Stomach smooth muscle (tissue), 2 donors: ENCODE results near the gene PNLIPRP2.

Source experiments
- H3K27ac ChIP-seq: one replicate; pipeline ENCODE4 v1.7.0; 2013; ENCODE audit warnings: mild to moderate bottlenecking, low read length, inconsistent platforms
- H3K27me3 ChIP-seq, 2 donors: one replicate each; pipeline ENCODE4 v1.7.0; 2013; ENCODE audit warnings: low read length in 2 of 2; ENCODE audit not compliant: insufficient read depth in 2 of 2, control insufficient read depth in 1 of 2
- H3K36me3 ChIP-seq, 2 donors: one replicate each; pipeline ENCODE4 v1.7.0; 2013; ENCODE audit warnings: low read length in 2 of 2; ENCODE audit not compliant: control insufficient read depth in 2 of 2, insufficient read depth in 2 of 2
- H3K4me1 ChIP-seq: one replicate; pipeline ENCODE4 v1.7.0; 2013; ENCODE audit warnings: low read length; ENCODE audit not compliant: control insufficient read depth, insufficient read depth
- H3K4me3 ChIP-seq, 2 donors: one replicate each; pipeline ENCODE4 v1.7.0; 2013; ENCODE audit warnings: low read length in 2 of 2
- H3K9ac ChIP-seq, 2 donors: one replicate each; pipeline ENCODE4 v1.7.0; 2013; ENCODE audit warnings: low read length in 2 of 2, mild to moderate bottlenecking in 1 of 2
- H3K9me3 ChIP-seq, 2 donors: one replicate each; pipeline ENCODE4 v1.7.0; 2013; ENCODE audit warnings: low read length in 2 of 2; ENCODE audit not compliant: control insufficient read depth in 2 of 2
- donor health status: healthy.
- donor health status: Pancreatic carcinoma.

PNLIPRP2 gene

GRCh38 chr10:116613471-116613870, 7.3 kb upstream of the PNLIPRP2 start:
- peaks cover 10 to 12% of the 10 kb centered on the region in 2 donors for H3K27me3 ChIP-seq
- H3K36me3 ChIP-seq: no peaks in the 10 kb centered on the region
- H3K9me3 ChIP-seq: peaks cover 0 to 2% of the 10 kb centered on the region in 2 donors
- no peak overlapping the region for H3K9ac ChIP-seq
- no peaks in the 10 kb centered on the region for H3K4me1 ChIP-seq
- H3K27ac ChIP-seq: no peak overlapping the region
- H3K4me3 ChIP-seq: no peak overlapping the region

DNA sequence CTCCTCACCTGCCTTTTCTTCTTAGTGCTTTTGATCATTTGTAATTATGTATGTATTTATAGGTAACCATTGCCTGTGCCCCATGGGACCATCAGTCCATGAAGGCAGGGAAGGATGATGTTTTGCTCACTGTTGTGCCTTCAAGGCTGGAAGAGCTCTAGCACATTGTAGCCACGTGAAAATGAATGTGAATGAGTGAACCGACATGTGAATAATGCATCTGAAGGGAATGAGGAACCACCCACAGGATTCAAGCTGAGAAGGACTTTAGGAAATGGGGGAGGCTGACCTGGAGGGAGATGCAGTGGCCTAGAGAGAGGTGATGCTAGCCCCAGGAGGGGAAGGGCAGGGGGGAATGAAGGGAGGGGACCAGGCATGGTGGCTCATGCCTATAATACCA, 6.0 kb upstream of the PNLIPRP2 start:
- H3K36me3 ChIP-seq: no peaks in the 10 kb centered on the region

GRCh38 chr10:116615199-116615776, 5.5 kb upstream of the PNLIPRP2 start:
- Histone ChIP-seq H3K9ac (no peak overlapping the region), H3K4me1 (no peaks in the 10 kb centered on the region)

More for the DNA sequence above, 6.0 kb upstream of the PNLIPRP2 start:
- peaks cover 4 to 6% of the 10 kb centered on the region in 2 donors for H3K27me3 ChIP-seq
- H3K27ac ChIP-seq: no peak overlapping the region
- H3K9ac ChIP-seq: no peak overlapping the region
- H3K4me3 ChIP-seq: no peak overlapping the region
- no peaks in the 10 kb centered on the region for H3K4me1 ChIP-seq
- H3K9me3 ChIP-seq: peaks cover 0 to 2% of the 10 kb centered on the region in 2 donors

DNA sequence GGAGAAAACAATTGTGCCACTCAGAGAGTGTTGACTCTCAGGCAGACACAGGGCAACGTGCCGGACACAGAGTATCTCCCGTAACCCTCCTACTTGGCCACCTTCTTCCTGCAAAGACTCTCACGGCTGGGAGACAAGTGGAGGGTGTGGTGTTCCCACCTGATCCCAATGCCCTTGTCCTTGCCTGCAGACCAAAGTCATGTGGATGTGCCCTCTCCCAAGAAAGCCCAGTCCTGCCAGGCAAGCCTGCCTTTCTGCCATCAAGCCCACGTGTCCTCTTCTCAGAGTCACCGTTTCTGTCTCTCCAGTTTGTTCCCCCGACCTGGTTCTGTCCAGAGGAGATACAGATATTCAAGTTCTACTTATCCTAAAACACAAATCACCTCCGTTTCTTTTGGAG, 723 bp downstream of the PNLIPRP2 start:
- Histone ChIP-seq H3K27me3 (peaks cover under 1 to 7% of the 10 kb centered on the region in 2 donors), H3K36me3 (no peaks in the 10 kb centered on the region), H3K27ac (no peak overlapping the region), H3K9ac (no peak overlapping the region), H3K4me3 (no peak overlapping the region), H3K9me3 (no peaks in the 10 kb centered on the region), H3K4me1 (no peaks in the 10 kb centered on the region)

More at GRCh38 chr10:116615199-116615776, 5.5 kb upstream of the PNLIPRP2 start:
- no peaks in the 10 kb centered on the region for H3K36me3 ChIP-seq
- peaks cover 3 to 6% of the 10 kb centered on the region in 2 donors for H3K27me3 ChIP-seq
- H3K9me3 ChIP-seq: peaks cover 0 to 2% of the 10 kb centered on the region in 2 donors
- H3K27ac ChIP-seq: no peak overlapping the region
- H3K4me3 ChIP-seq: no peak overlapping the region

DNA sequence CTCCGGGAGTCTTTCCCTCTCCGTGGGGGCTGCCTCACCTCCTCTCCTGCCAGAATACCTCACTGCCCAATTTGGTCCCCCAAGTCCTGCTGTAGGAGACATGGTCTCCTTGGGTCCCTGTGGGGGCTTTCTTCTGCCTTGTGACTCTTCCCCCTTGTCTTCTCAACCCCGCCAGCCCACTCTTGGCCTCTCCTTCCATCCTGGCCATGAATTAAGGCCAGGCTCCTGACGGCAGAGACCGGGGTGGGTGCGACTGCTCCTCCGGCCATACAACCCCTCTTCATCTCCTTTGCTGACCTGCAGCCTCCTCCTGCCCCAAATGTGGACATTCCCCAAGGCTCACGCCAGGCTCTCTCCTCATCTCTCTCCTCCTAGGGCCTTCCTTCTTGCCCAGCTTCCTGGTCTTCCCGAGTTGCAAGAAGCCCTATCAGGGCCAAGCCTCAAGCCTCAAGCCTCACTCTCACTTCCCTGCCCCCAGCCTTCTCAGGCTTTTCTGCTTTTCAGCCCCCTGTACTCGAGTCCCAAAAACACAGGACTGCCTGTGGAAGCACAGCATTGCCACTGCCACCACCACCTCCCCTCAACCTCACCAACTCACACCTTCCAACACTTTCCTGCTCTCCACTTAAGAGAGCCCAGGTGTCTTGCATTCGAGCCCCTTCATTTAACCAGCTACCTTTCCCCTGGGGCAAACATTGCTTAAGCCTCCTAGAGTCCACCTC, 1.3 kb downstream of the PNLIPRP2 start:
- Histone ChIP-seq H3K9ac (no peak overlapping the region), H3K36me3 (no peaks in the 10 kb centered on the region), H3K4me3 (no peak overlapping the region), H3K9me3 (no peaks in the 10 kb centered on the region), H3K27ac (no peak overlapping the region), H3K4me1 (no peaks in the 10 kb centered on the region), H3K27me3 (peaks cover 7 to 14% of the 10 kb centered on the region in 2 donors)

DNA sequence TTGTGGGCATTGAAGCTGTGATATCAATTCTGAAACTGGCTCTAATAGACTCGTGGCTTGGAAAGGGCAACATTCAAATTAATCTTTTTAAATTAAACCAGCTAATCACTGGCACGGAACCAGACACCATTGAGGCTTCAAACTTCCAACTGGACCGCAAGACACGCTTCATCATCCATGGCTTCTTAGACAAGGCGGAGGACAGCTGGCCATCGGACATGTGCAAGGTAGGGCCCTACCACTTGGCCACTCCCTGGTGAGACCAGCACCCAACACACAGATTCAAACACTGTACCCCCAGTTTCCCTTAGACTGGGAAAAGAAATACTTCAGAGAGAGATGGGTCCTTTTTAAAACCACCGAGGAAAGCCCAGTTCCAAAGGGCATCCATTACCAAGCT, 5.1 kb downstream of the PNLIPRP2 start:
- H3K27ac ChIP-seq: no peak overlapping the region
- H3K27me3 ChIP-seq: peaks cover 14 to 17% of the 10 kb centered on the region in 2 donors
- no peaks in the 10 kb centered on the region for H3K4me1 ChIP-seq
- no peak overlapping the region for H3K4me3 ChIP-seq
- H3K9me3 ChIP-seq: no peaks in the 10 kb centered on the region
- H3K36me3 ChIP-seq: no peaks in the 10 kb centered on the region
- H3K9ac ChIP-seq: no peak overlapping the region

DNA sequence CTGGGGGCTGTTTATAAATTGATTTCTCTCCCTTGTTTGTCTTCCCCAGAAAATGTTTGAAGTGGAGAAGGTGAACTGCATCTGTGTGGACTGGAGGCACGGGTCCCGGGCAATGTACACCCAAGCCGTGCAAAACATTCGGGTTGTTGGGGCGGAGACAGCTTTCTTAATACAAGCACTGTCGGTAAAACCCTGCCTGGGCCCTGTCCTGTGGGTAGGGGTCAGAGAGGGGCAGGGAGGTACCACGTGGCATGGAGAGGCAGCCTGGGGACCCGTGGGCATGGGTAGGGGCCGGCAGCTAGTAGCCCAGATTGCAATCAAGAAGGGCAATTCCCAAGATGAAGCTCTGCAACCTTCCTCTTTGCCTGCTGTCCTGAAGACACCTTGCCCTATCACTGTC, 6.1 kb downstream of the PNLIPRP2 start:
- Histone ChIP-seq H3K27me3 (peaks cover 14 to 15% of the 10 kb centered on the region in 2 donors), H3K27ac (no peak overlapping the region)

DNA sequence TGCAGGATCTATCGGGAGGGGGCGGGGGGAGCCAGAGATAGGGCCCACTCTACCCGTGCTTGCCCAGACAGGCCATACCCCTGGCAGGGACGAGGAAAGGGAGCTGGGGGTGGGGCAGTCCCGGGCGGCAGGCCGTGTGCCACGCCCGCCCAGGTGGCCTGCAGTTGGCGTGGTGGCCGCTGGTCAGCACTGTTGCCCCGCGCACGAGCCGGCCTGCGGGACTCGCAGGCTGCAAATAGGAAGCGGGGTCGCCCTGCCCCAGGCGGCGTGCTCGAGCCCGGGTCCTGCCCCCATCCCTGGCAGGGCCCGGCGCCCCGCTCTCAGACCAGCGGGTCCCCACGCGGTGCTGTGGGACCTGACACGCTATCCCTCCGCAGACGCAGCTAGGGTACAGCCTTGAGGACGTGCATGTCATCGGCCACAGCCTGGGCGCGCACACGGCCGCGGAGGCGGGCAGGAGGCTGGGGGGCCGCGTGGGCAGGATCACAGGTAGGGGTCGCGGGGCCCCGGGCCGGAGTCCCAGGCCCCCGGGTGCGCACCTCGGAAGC, 6.7 kb downstream of the PNLIPRP2 start:
- peak overlapping the region; percentile 31 to 54 for H3K4me3 ChIP-seq
- no peaks in the 10 kb centered on the region for H3K4me1 ChIP-seq
- H3K27me3 ChIP-seq: peaks cover 14 to 15% of the 10 kb centered on the region in 2 donors
- H3K9me3 ChIP-seq: no peaks in the 10 kb centered on the region
- no peak overlapping the region for H3K27ac ChIP-seq
- H3K36me3 ChIP-seq: no peaks in the 10 kb centered on the region
- no peak overlapping the region for H3K9ac ChIP-seq

More for the DNA sequence above, 6.1 kb downstream of the PNLIPRP2 start:
- H3K9ac ChIP-seq: no peak overlapping the region
- H3K4me1 ChIP-seq: no peaks in the 10 kb centered on the region
- H3K36me3 ChIP-seq: no peaks in the 10 kb centered on the region
- H3K4me3 ChIP-seq: no peak overlapping the region
- no peaks in the 10 kb centered on the region for H3K9me3 ChIP-seq

DNA sequence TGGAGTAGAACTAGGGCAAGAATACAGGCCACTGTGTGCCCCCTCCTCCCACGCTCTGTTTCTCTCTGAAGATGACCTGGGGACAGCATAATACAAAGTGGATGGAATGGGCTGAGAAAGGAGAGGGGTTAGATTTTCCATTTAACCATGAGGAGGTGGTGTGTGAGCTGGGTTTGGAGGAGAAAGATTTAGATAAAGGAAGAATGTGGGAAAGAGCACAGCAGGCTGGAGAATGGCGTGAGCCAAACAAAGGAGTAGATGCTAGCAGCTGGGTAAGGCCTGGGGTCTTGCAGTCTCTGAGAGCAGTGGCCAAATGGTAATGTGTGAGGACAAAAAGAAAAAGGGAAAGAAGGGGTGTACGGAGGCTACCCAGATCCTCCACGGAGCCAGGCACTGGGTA, 8.6 kb downstream of the PNLIPRP2 start:
- no peaks in the 10 kb centered on the region for H3K36me3 ChIP-seq
- H3K4me3 ChIP-seq: no peak overlapping the region
- H3K9ac ChIP-seq: no peak overlapping the region
- peaks cover 14 to 15% of the 10 kb centered on the region in 2 donors for H3K27me3 ChIP-seq
- H3K9me3 ChIP-seq: no peaks in the 10 kb centered on the region
- no peaks in the 10 kb centered on the region for H3K4me1 ChIP-seq
- H3K27ac ChIP-seq: no peak overlapping the region

- no peak overlapping the region for H3K9ac ChIP-seq
- H3K27ac ChIP-seq: no peak overlapping the region
- H3K4me1 ChIP-seq: no peaks in the 10 kb centered on the region
- H3K36me3 ChIP-seq: no peaks in the 10 kb centered on the region
- no peaks in the 10 kb centered on the region for H3K9me3 ChIP-seq
- peaks cover 14 to 15% of the 10 kb centered on the region in 2 donors for H3K27me3 ChIP-seq
- no peak overlapping the region for H3K4me3 ChIP-seq
Measured at GRCh38 chr10:116630020-116630419, 9.3 kb downstream of the PNLIPRP2 start.

DNA sequence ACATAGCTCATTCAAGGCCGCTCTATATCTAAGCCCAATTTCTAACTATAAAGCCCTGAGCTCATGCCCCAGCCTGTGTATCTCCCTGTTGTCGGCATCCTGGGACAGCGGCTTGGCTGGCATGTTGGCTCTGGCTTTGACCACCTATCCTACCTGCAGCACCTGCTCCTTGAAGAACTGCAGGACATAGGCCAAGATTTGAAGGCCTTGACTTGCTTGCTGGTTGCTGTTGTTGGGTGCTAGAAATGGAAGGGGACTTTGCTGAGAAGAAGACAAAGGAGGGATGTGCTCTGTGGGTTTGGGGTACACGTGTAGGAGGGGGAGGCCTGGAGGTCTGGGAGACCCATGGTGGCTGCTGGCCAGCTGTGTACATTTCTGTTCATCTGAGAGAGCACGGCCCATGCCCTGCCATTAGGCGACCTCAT, 11.1 kb downstream of the PNLIPRP2 start:
- H3K4me3 ChIP-seq: no peak overlapping the region
- H3K9ac ChIP-seq: no peak overlapping the region
- H3K9me3 ChIP-seq: no peaks in the 10 kb centered on the region
- H3K27me3 ChIP-seq: peaks cover 5 to 10% of the 10 kb centered on the region in 2 donors
- no peaks in the 10 kb centered on the region for H3K36me3 ChIP-seq
- no peak overlapping the region for H3K27ac ChIP-seq
- H3K4me1 ChIP-seq: no peaks in the 10 kb centered on the region
